Erythroblast (primary cell): Measurements from ENCODE around the gene CFH.
A peak's percentile ranks its signal among the peaks of the same experiment; 100 is the strongest.
"Not testable (repeated sequence)": the region's sequence is repeated elsewhere in the genome, so short reads cannot be mapped to it uniquely, and the experiment has no call there.

Experiments
- DNase-seq, 2 experiments: peaks; one replicate each; lab custom pipeline; 2025; lab: John Stamatoyannopoulos, UW
- GATA1 ChIP-seq: IDR thresholded peaks from 2 replicates; pipeline ENCODE4 v1.6.1; 2011; ENCODE audit warnings: low read depth, mild to moderate bottlenecking, control low read depth, low read length, moderate library complexity
- POLR2A ChIP-seq: IDR thresholded peaks from 2 replicates; pipeline ENCODE4 v1.6.1; 2011; ENCODE audit warnings: mild to moderate bottlenecking, low read length

Gene CFH

DNA sequence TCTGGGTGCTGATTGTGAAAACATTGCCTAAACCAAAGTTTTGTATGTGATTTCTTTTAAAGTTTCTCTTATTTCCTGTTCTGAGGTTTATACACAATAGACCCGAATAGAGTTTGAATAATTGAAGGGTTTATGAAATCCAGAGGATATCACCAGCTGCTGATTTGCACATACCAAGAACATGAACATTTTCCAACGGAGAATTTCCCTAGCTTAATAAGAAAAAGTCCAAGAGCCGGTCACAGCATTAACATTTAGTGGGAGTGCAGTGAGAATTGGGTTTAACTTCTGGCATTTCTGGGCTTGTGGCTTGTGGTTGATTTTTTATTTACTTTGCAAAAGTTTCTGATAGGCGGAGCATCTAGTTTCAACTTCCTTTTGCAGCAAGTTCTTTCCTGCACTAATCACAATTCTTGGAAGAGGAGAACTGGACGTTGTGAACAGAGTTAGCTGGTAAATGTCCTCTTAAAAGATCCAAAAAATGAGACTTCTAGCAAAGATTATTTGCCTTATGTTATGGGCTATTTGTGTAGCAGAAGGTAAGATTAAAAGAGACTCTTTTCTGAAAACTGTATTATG lies at the start of gene CFH:
Gene CFH (plus strand): TSS at position 407 of the 579 bp plus-strand sequence. CDS start 75 bp downstream, at position 482.
- TF ChIP-seq GATA1 = no peak
- no peak for TF ChIP-seq POLR2A
- DNase-seq = no peak

- TF ChIP-seq GATA1 = no peak
- no peak for TF ChIP-seq POLR2A
- no peak for DNase-seq
These were observed 48.2 kb upstream of the CFH start for GRCh38 chr1:196603651-196604050.

DNA sequence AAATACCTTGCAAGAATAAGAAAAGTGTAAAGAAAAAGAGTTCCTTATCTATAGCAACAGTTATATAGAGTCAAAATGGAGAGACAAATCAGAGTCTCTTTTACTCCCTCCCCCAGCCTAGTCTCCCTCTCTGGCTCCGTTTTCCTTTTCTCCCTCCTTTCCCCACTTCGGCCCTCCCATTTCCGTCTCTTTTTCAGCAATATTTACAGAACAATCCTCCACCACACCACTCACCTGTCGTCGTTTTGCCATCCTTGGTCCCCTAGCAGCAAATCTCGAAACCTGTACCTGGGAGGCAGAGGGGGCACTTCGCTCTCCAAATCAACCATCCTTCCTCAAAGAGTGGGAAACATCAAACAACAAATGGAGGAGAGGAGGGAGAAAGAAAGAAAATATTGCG lies 43.9 kb upstream of the CFH start:
- no peak for TF ChIP-seq POLR2A
- DNase-seq = no peak

DNA sequence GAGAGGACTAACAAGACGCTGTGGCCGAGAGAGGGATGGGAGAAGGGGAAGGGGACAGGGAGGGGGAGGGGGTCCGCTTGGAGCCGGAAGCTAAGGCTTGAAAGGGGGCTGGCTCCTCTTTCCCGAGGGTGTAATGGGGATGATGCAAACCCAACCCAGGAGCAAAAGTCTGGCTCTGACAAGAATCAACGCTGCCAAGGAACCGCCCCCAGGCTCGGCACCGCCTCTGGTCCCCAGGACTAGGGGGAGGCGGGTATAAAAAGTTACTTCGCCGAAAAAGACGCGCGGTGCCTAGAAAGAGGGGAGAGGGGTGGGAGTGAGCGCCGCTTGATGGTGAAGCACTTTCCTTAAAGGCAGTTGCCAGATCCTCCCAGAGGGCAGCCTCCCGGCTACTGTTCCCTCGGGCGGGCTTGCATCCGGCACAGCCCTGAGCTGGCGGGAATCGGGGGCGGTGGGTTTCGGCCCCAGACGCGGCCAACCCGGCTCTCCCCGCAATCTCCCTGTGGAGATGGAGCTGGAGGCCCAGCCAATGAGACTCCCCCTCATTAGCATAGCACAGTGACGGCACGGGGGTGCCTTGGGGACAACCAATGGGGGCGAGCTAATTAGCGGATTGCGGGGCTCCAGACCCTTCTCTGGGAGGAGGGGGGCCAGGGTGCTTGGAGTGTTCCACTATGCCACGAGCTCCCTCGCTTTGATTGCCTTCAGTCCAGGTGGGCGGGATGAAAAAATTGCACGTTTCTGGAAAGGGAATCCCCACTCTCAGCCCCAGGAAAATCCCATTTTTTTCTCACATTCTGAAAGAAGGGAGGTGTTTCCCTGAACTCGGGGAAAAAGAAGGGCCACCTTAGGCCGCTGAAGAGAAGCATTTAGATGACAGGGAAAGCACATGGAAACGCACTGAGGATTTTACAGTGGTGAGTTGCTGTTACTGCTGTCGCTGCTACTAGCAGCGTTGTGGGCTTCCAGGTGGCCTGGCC lies 43.2 kb upstream of the CFH start, which contains the start of gene KCNT2:
Gene KCNT2 (minus strand): TSS at position 51 of the 980 bp plus-strand sequence. CDS start 131 bp downstream, outside the sequence.
- peak; percentile 20 to 27 for DNase-seq
- TF ChIP-seq GATA1 (no peak), POLR2A (no peak)

DNA sequence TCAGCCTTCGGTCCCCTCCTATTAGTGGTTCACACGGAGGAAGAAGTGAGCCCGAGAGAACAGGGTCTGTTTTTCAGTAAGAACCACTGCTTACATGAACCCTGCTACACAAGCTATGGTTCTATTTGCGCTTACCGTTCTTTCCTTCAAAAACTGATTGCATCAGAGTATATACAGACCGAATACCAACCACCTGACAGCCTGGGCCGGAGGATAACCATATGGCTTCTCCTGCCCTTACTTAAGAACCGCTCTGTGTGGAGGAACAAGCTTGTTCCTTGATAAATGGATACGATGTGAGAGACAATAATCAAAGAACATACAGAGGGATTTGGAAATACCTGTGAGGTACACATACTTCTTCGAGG lies 42.5 kb upstream of the CFH start:
- DNase-seq = no peak
- TF ChIP-seq POLR2A = no peak
- no peak for TF ChIP-seq GATA1

DNA sequence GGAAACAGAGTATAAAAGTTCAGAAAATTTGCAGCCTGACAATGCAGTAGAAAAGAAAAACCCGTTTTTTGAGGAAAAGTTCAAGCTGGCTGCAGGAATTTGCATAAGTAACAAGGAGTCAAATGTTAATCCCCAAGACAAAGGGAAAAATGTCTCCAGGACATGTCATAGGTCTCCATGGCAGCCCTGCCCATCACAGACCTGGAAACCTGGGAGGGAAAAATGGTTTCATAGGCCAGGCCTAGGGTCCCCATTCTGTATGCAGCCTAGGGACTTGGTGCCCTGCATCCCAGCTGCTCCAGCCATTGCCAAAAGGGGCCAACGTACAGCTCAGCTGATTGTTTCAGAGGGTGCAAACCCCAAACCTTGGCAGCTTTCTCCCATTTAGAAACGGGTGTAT lies 40.0 kb upstream of the CFH start:
- TF ChIP-seq POLR2A (no peak), GATA1 (no peak)
- no peak for DNase-seq

- no peak for TF ChIP-seq POLR2A
- TF ChIP-seq GATA1 = no peak
- DNase-seq = no peak
These were observed 32.1 kb upstream of the CFH start for GRCh38 chr1:196619721-196620120.

DNA sequence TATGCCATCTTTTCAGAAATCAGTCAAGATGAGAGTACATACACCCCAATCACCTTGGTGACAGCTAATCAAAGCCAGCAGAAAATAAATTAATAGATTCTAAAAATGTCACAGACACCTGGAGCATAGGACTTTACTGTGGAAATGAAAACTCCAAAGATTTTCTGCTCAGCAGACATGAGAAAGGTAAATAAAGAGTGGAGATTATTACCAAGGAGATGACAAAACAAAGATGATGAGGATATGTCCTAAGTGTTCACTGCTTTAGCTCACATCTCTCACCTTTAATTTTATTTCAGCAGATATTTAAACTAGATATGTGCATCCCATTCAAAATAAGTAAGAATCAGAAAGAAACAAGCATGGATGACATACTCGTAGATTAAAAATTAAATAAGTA lies 28.8 kb upstream of the CFH start:
- TF ChIP-seq GATA1 (no peak), POLR2A (no peak)
- DNase-seq = no peak

- no peak for TF ChIP-seq GATA1
- TF ChIP-seq POLR2A = no peak
- DNase-seq = no peak
These were observed 23.0 kb upstream of the CFH start for GRCh38 chr1:196628838-196629237.

GRCh38 chr1:196637606-196638005 lies 14.2 kb upstream of the CFH start:
- DNase-seq = no peak
- no peak for TF ChIP-seq POLR2A
- TF ChIP-seq GATA1 = no peak

- no peak for DNase-seq
- TF ChIP-seq GATA1 = no peak
- no peak for TF ChIP-seq POLR2A
These were observed 13.4 kb upstream of the CFH start for GRCh38 chr1:196638466-196638865.

DNA sequence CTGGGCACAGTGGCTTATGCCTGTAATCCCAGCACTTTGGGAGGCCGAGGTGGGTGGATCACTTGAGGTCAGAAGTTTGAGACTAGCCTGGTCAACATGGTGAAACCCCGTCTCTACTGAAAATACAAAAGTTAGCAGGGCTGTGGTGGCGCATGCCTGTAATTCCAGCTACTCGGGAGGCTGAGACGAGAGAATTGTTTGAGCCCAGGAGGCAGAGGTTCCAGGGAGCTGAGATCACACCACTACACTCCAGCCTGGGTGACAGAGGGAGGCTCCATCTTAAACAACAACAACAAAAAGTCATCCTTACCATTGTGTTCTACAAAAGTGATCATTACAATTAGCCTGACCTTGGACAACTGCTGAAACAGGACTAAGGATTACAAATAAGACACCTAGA lies 12.6 kb upstream of the CFH start:
- not testable (repeated sequence) for DNase-seq

DNA sequence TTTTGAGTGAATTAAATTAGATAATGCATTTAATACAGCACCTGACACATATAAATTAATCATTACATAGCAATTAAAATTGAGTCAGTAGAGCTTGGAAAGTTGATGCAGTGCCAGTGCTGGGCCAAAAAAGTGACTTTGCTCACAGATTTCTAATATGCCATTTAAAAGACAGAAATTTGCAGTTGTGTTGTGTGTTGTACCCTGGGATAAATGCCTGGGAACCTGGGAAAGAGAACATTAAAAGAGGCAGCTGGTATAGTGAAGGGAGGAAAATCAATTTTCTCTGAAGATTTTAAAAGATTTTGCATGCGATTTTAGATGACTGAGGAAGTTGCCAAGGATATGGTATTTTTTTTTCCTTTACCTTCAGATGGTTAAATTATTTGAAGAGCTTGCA lies 10.9 kb upstream of the CFH start:
- no peak for TF ChIP-seq POLR2A
- TF ChIP-seq GATA1 = no peak
- no peak for DNase-seq

DNA sequence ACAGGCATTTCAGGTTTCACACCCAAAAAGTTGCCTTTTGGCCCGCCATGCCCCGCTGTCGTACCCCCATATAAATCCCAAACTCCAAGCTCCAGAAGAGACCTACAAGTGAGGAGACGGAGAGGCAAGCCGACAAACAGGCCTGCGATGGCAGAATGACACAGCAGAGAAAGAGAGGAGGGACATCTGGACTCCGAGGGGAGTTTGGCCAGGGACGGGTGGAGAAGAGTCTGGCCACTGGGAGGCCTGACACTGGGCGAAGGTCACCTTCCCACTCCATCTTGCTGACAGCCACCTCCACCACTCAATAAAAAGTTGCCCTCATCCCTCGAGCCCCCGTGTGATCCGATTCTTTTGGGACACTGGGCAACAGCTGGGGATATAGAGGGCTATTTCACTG lies 1.9 kb upstream of the CFH start:
- TF ChIP-seq GATA1 (no peak), POLR2A (no peak)

More for the DNA sequence above, 1.9 kb upstream of the CFH start:
- no peak for DNase-seq
